ENCODE results near the gene MOCS3. TPM values are rescaled to one million over a fixed set of nuclear protein-coding genes. Genes with fewer than 3 reads are reported as not detected.
A peak's percentile ranks its signal among the peaks of the same experiment; 100 is the strongest.

MOCS3 gene
- total RNA-seq: 1 to 10 TPM; 4.6 to 6.1 TPM

- DNase-seq (peak; percentile 91), ATAC-seq (peak; percentile 79)
- peak within 1 kb of the TSS; percentile 93 for H3K4me3 Mint-ChIP-seq
- H3K4me1 Mint-ChIP-seq: peaks cover 58% of the 10 kb centered on the region
- peaks cover 16% of the 10 kb centered on the region for H3K36me3 Mint-ChIP-seq
- no peaks in the 10 kb centered on the region for H3K27me3 Mint-ChIP-seq
- no peaks in the 10 kb centered on the region for H3K9me3 Mint-ChIP-seq (ENCODE audit: low read depth)
- CTCF ChIA-PET: interaction anchor here (0.8 to 3.3 kb wide), 10 partner anchors 16 to 209 kb away, joined by 3 to 53 read pairs (median 8); partner anchors contain the start of genes ADNP and BCAS4
- H3K27ac Mint-ChIP-seq: peak within 1 kb of the TSS; percentile 98
These were observed at the start of gene MOCS3 for GRCh38 chr20:50958615-50959542. MOCS3 (plus strand) TSS chr20:50958818; CDS start chr20:50958843, 25 bp downstream.

GRCh38 chr20:50909413-50909812 is 49.2 kb upstream of the MOCS3 start:
- Mint-ChIP-seq H3K36me3 (peaks cover 32% of the 10 kb centered on the region), H3K27ac (peak overlapping the region; percentile 20), H3K4me3 (no peak overlapping the region), H3K4me1 (peaks cover 46% of the 10 kb centered on the region), H3K27me3 (no peaks in the 10 kb centered on the region), H3K9me3 (ENCODE audit: low read depth) (no peaks in the 10 kb centered on the region)
- CTCF ChIA-PET: interaction anchor here (0.7 to 1.6 kb wide), 7 partner anchors 8 to 160 kb away, joined by 3 to 7 read pairs (median 4); no protein-coding TSS in a partner anchor
- no peak for DNase-seq
- no peak for ATAC-seq

- Mint-ChIP-seq H3K27me3 (no peaks in the 10 kb centered on the region), H3K36me3 (peaks cover 31% of the 10 kb centered on the region), H3K27ac (peak overlapping the region; percentile 29), H3K9me3 (ENCODE audit: low read depth) (no peaks in the 10 kb centered on the region), H3K4me3 (no peak overlapping the region), H3K4me1 (peaks cover 58% of the 10 kb centered on the region)
- CTCF ChIA-PET: interaction anchor here (1.2 to 2.2 kb wide), 4 partner anchors 14 to 120 kb away, joined by 3 to 8 read pairs (median 5); no protein-coding TSS in a partner anchor
- ATAC-seq (no peak), DNase-seq (no peak)
These were observed 47.6 kb upstream of the MOCS3 start for GRCh38 chr20:50911030-50911429.

- Mint-ChIP-seq H3K9me3 (ENCODE audit: low read depth) (no peaks in the 10 kb centered on the region), H3K4me1 (peaks cover 60% of the 10 kb centered on the region), H3K27me3 (no peaks in the 10 kb centered on the region), H3K27ac (peak overlapping the region; percentile 29), H3K4me3 (no peak overlapping the region), H3K36me3 (peaks cover 33% of the 10 kb centered on the region)
- DNase-seq (no peak), ATAC-seq (peak; percentile 41)
- CTCF ChIA-PET: interaction anchor here (0.7 to 2.2 kb wide), 8 partner anchors 14 to 121 kb away, joined by 3 to 8 read pairs (median 4); partner anchors contain the start of genes ADNP and BCAS4
These were observed 46.9 kb upstream of the MOCS3 start for GRCh38 chr20:50911716-50912115.

GRCh38 chr20:50913690-50914375 is 44.8 kb upstream of the MOCS3 start:
- no peak overlapping the region for H3K4me3 Mint-ChIP-seq

GRCh38 chr20:50915424-50915823 is 43.2 kb upstream of the MOCS3 start:
- Mint-ChIP-seq H3K36me3 (peaks cover 30% of the 10 kb centered on the region), H3K4me3 (no peak overlapping the region), H3K4me1 (peaks cover 72% of the 10 kb centered on the region), H3K9me3 (ENCODE audit: low read depth) (no peaks in the 10 kb centered on the region), H3K27me3 (no peaks in the 10 kb centered on the region), H3K27ac (peak overlapping the region; percentile 15)
- CTCF ChIA-PET: interaction anchor here (0.9 to 4.2 kb wide), 5 partner anchors 11 to 124 kb away, joined by 3 to 31 read pairs (median 14); partner anchors contain the start of genes ADNP and BCAS4
- DNase-seq (no peak), ATAC-seq (no peak)

More at GRCh38 chr20:50913690-50914375, 44.8 kb upstream of the MOCS3 start:
- CTCF ChIA-PET: interaction anchor here (0.9 to 4.2 kb wide), 5 partner anchors 13 to 120 kb away, joined by 3 to 31 read pairs (median 14); partner anchors contain the start of genes ADNP and BCAS4
- no peaks in the 10 kb centered on the region for H3K9me3 Mint-ChIP-seq (ENCODE audit: low read depth)
- peak overlapping the region; percentile 66 for H3K27ac Mint-ChIP-seq
- ATAC-seq: peak; percentile 92
- peaks cover 74% of the 10 kb centered on the region for H3K4me1 Mint-ChIP-seq
- H3K27me3 Mint-ChIP-seq: no peaks in the 10 kb centered on the region
- peaks cover 33% of the 10 kb centered on the region for H3K36me3 Mint-ChIP-seq
- DNase-seq: peak; percentile 60

GRCh38 chr20:50916257-50916656 is 42.4 kb upstream of the MOCS3 start:
- no peaks in the 10 kb centered on the region for H3K9me3 Mint-ChIP-seq (ENCODE audit: low read depth)
- ATAC-seq (no peak), DNase-seq (no peak)
- no peak overlapping the region for H3K4me3 Mint-ChIP-seq
- CTCF ChIA-PET: interaction anchor here (1.0 to 4.2 kb wide), 6 partner anchors 10 to 126 kb away, joined by 3 to 31 read pairs (median 9); partner anchors contain the start of gene BCAS4
- H3K36me3 Mint-ChIP-seq: peaks cover 30% of the 10 kb centered on the region
- no peak overlapping the region for H3K27ac Mint-ChIP-seq
- peaks cover 73% of the 10 kb centered on the region for H3K4me1 Mint-ChIP-seq
- no peaks in the 10 kb centered on the region for H3K27me3 Mint-ChIP-seq

- DNase-seq (no peak), ATAC-seq (no peak)
- peaks cover 25% of the 10 kb centered on the region for H3K36me3 Mint-ChIP-seq
- H3K4me3 Mint-ChIP-seq: no peak overlapping the region
- no peaks in the 10 kb centered on the region for H3K9me3 Mint-ChIP-seq (ENCODE audit: low read depth)
- no peaks in the 10 kb centered on the region for H3K27me3 Mint-ChIP-seq
- H3K27ac Mint-ChIP-seq: peak overlapping the region; percentile 37
- peaks cover 68% of the 10 kb centered on the region for H3K4me1 Mint-ChIP-seq
- CTCF ChIA-PET: interaction anchor here (1.0 to 4.2 kb wide), 5 partner anchors 10 to 126 kb away, joined by 3 to 31 read pairs (median 4); partner anchors contain the start of gene BCAS4
These were observed 41.7 kb upstream of the MOCS3 start for GRCh38 chr20:50916934-50917333.

- ATAC-seq (no peak), DNase-seq (no peak)
- Mint-ChIP-seq H3K27ac (peak overlapping the region; percentile 12), H3K9me3 (ENCODE audit: low read depth) (no peaks in the 10 kb centered on the region), H3K27me3 (no peaks in the 10 kb centered on the region), H3K36me3 (peaks cover 27% of the 10 kb centered on the region), H3K4me3 (no peak overlapping the region), H3K4me1 (peaks cover 64% of the 10 kb centered on the region)
- CTCF ChIA-PET: interaction anchor here (1.9 to 3.3 kb wide), 2 partner anchors 12 to 124 kb away, joined by 10 to 34 read pairs; partner anchors contain the start of genes ADNP and BCAS4
These were observed 40.2 kb upstream of the MOCS3 start for GRCh38 chr20:50918403-50918802.

- H3K36me3 Mint-ChIP-seq: peaks cover 28% of the 10 kb centered on the region
- no peak overlapping the region for H3K4me3 Mint-ChIP-seq
- DNase-seq (no peak), ATAC-seq (no peak)
- no peak overlapping the region for H3K27ac Mint-ChIP-seq
- H3K4me1 Mint-ChIP-seq: peaks cover 57% of the 10 kb centered on the region
- CTCF ChIA-PET: interaction anchor here (1.9 to 3.3 kb wide), 2 partner anchors 11 to 125 kb away, joined by 10 to 34 read pairs; partner anchors contain the start of genes ADNP and BCAS4
- no peaks in the 10 kb centered on the region for H3K27me3 Mint-ChIP-seq
- H3K9me3 Mint-ChIP-seq (ENCODE audit: low read depth): no peaks in the 10 kb centered on the region
These were observed 39.1 kb upstream of the MOCS3 start for GRCh38 chr20:50919567-50919966.

GRCh38 chr20:50920997-50921396 is 37.6 kb upstream of the MOCS3 start:
- H3K36me3 Mint-ChIP-seq: peaks cover 38% of the 10 kb centered on the region
- no peaks in the 10 kb centered on the region for H3K9me3 Mint-ChIP-seq (ENCODE audit: low read depth)
- H3K4me1 Mint-ChIP-seq: peaks cover 59% of the 10 kb centered on the region
- ATAC-seq (peak; percentile 67), DNase-seq (no peak)
- H3K27me3 Mint-ChIP-seq: no peaks in the 10 kb centered on the region
- H3K27ac Mint-ChIP-seq: no peak overlapping the region
- no peak overlapping the region for H3K4me3 Mint-ChIP-seq
- CTCF ChIA-PET: interaction anchor here (2.6 to 3.3 kb wide), 2 partner anchors 9 to 127 kb away, joined by 17 to 34 read pairs; partner anchors contain the start of genes ADNP and BCAS4

GRCh38 chr20:50921803-50922501 is 36.7 kb upstream of the MOCS3 start:
- no peaks in the 10 kb centered on the region for H3K9me3 Mint-ChIP-seq (ENCODE audit: low read depth)
- CTCF ChIA-PET: interaction anchor here (0.7 to 3.3 kb wide), 4 partner anchors 8 to 565 kb away, joined by 3 to 34 read pairs (median 11); partner anchors contain the start of genes ADNP and BCAS4
- no peak overlapping the region for H3K4me3 Mint-ChIP-seq
- ATAC-seq (no peak), DNase-seq (no peak)
- H3K27ac Mint-ChIP-seq: peak overlapping the region; percentile 36
- no peaks in the 10 kb centered on the region for H3K27me3 Mint-ChIP-seq
- H3K36me3 Mint-ChIP-seq: peaks cover 35% of the 10 kb centered on the region
- H3K4me1 Mint-ChIP-seq: peaks cover 57% of the 10 kb centered on the region
